Fibroblast of lung (primary cell): Measurements from ENCODE around the gene NAPB. TPM values are rescaled to one million over a fixed set of nuclear protein-coding genes. Genes with fewer than 3 reads are reported as not detected.

Source experiments
- DNase-seq, 2 donors: peaks; one replicate each; pipeline versions ENCODE4 v3.0.0 to v3.0.0-alpha.2; 2010; ENCODE audit warnings: low read depth in 2 of 2
- H2AFZ ChIP-seq: 2 replicates; pipeline ENCODE4 v1.5.1; 2012; ENCODE audit warnings: low read length, control low read depth, inconsistent platforms
- H3K27ac ChIP-seq: 2 replicates; pipeline ENCODE4 v1.5.1; 2011; ENCODE audit warnings: low read length, control low read depth; ENCODE audit not compliant: insufficient read depth
- H3K27me3 ChIP-seq: 2 replicates; pipeline ENCODE4 v1.5.1; 2011; ENCODE audit warnings: mild to moderate bottlenecking, low read length; ENCODE audit not compliant: control insufficient read depth, insufficient read depth
- H3K36me3 ChIP-seq: 2 replicates; pipeline ENCODE4 v1.5.1; 2011; ENCODE audit warnings: low read length; ENCODE audit not compliant: control insufficient read depth, insufficient read depth
- H3K4me1 ChIP-seq: 2 replicates; pipeline ENCODE4 v1.5.1; 2011; ENCODE audit warnings: low read length; ENCODE audit not compliant: control insufficient read depth, insufficient read depth; ENCODE audit errors: extremely low read depth
- H3K4me2 ChIP-seq: 2 replicates; pipeline ENCODE4 v1.5.1; 2011; ENCODE audit warnings: low read length, control low read depth; ENCODE audit not compliant: insufficient read depth; ENCODE audit errors: extremely low read depth
- H3K4me3 ChIP-seq, 4 experiments: fragments of 200-600 bp in 1 of 4; sonication (generic) in 1 of 4; replicated peaks in 1 of 4; 2 replicates each; pipeline ENCODE4 v1.5.1; 2011 to 2016; ENCODE audit warnings: low read length in 4 of 4, low read depth in 3 of 4, mild to moderate bottlenecking in 3 of 4, control low read depth in 2 of 4, inconsistent platforms in 1 of 4, mixed read lengths in 1 of 4; ENCODE audit not compliant: insufficient read depth in 1 of 4; ENCODE audit errors: control extremely low read depth in 1 of 4
- H3K79me2 ChIP-seq: 2 replicates; pipeline ENCODE4 v1.5.1; 2012; ENCODE audit warnings: mild to moderate bottlenecking, low read length, inconsistent platforms; ENCODE audit not compliant: control insufficient read depth, insufficient read depth
- H3K9ac ChIP-seq: 2 replicates; pipeline ENCODE4 v1.5.1; 2011; ENCODE audit warnings: mild to moderate bottlenecking, low read length, control low read depth; ENCODE audit not compliant: insufficient read depth
- H3K9me3 ChIP-seq: 2 replicates; pipeline ENCODE4 v1.5.1; 2012; ENCODE audit warnings: low read depth, low read length; ENCODE audit not compliant: control insufficient read depth, insufficient read depth
- H4K20me1 ChIP-seq: 2 replicates; pipeline ENCODE4 v1.5.1; 2011; ENCODE audit warnings: low read length; ENCODE audit not compliant: control insufficient read depth, insufficient read depth; ENCODE audit errors: extremely low read depth
- CTCF ChIP-seq, 2 donors: IDR thresholded peaks in 1 of 2; conservative IDR thresholded peaks in 1 of 2; 1 replicate in 1 of 2; 2 replicates in 1 of 2; pipeline ENCODE4 v1.5.1; 2011 to 2012; ENCODE audit warnings: low read length in 2 of 2, control low read depth in 1 of 2, inconsistent platforms in 1 of 2, low read depth in 1 of 2, mild to moderate bottlenecking in 1 of 2
- EZH2 ChIP-seq: IDR thresholded peaks from 2 replicates; pipeline ENCODE4 v1.5.1; 2012; ENCODE audit warnings: low read length, control low read depth, mild to moderate bottlenecking; ENCODE audit errors: missing control alignments
- polyA plus RNA-seq, 2 donors: library from polyadenylated mRNA; depleted of rRNA in 1 of 2; stranded (reverse) in 1 of 2; unstranded in 1 of 2; fragments of >200 nt; gene quantifications; 2 replicates each; pipeline ENCODE4 v1.2.1, GENCODE V29; 2011 to 2012; ENCODE audit warnings: missing spikeins in 1 of 2
- total RNA-seq: library from RNA; depleted of rRNA; stranded (reverse); fragments of >200 nt; gene quantifications from 2 replicates; pipeline ENCODE4 v1.2.1, GENCODE V29; 2014

The NAPB gene
- total and polyA plus RNA-seq, 2 donors (not counting 1 experiment from before 2014, with no cell fraction given), result 5.1 to 12.6 TPM

- Histone ChIP-seq H3K4me3 (no peak overlapping the region), H3K4me2 (no peak overlapping the region), H3K9me3 (no peaks in the 10 kb centered on the region), H2AFZ (no peak overlapping the region), H3K36me3 (no peaks in the 10 kb centered on the region), H3K79me2 (no peaks in the 10 kb centered on the region), H3K9ac (no peak overlapping the region), H3K4me1 (no peaks in the 10 kb centered on the region), H3K27me3 (no peaks in the 10 kb centered on the region), H3K27ac (no peak overlapping the region), H4K20me1 (no peaks in the 10 kb centered on the region)
- DNase-seq, result no peak
- TF ChIP-seq CTCF (conservative IDR thresholded peaks at IDR 0.05 in 1 of 2, IDR thresholded peaks at IDR 0.05 in 1 of 2; ENCODE audit: low read depth in 1 of 2, low read length in 2 of 2) (no peak), EZH2 (no peak)
Observed at GRCh38 chr20:23334111-23334510, 87.2 kb downstream of the NAPB start.

- Histone ChIP-seq H3K36me3 (no peaks in the 10 kb centered on the region), H3K9me3 (no peaks in the 10 kb centered on the region), H3K27ac (no peak overlapping the region), H3K4me2 (no peak overlapping the region), H2AFZ (no peak overlapping the region), H3K79me2 (no peaks in the 10 kb centered on the region), H3K27me3 (no peaks in the 10 kb centered on the region), H4K20me1 (no peaks in the 10 kb centered on the region), H3K9ac (no peak overlapping the region), H3K4me1 (no peaks in the 10 kb centered on the region), H3K4me3 (no peak overlapping the region)
- no peak for DNase-seq
- TF ChIP-seq EZH2 (no peak), CTCF (conservative IDR thresholded peaks at IDR 0.05 in 1 of 2, IDR thresholded peaks at IDR 0.05 in 1 of 2; ENCODE audit: low read depth in 1 of 2, low read length in 2 of 2) (no peak)
Observed at GRCh38 chr20:23332467-23332866, 88.8 kb downstream of the NAPB start.

- no peak overlapping the region for H3K27ac ChIP-seq
- H3K27me3 ChIP-seq, result no peaks in the 10 kb centered on the region
- no peaks in the 10 kb centered on the region for H3K79me2 ChIP-seq
- no peaks in the 10 kb centered on the region for H3K4me1 ChIP-seq
- no peak overlapping the region for H3K4me3 ChIP-seq
- H4K20me1 ChIP-seq, result no peaks in the 10 kb centered on the region
- H3K9me3 ChIP-seq, result no peaks in the 10 kb centered on the region
- H3K36me3 ChIP-seq, result no peaks in the 10 kb centered on the region
- peak in 1 of 2 donors; percentile 70 for DNase-seq
- no peak overlapping the region for H3K4me2 ChIP-seq
- no peak overlapping the region for H3K9ac ChIP-seq
- no peak overlapping the region for H2AFZ ChIP-seq
- TF ChIP-seq CTCF (conservative IDR thresholded peaks at IDR 0.05 in 1 of 2, IDR thresholded peaks at IDR 0.05 in 1 of 2; ENCODE audit: low read depth in 1 of 2, low read length in 2 of 2) (no peak), EZH2 (no peak)
Observed at GRCh38 chr20:23331450-23332350, 89.6 kb downstream of the NAPB start.
